HG03064 (cell line): ENCODE measurements around the gene MUC5B.
A peak's percentile ranks its signal among the peaks of the same experiment; 100 is the strongest.
"Not testable (repeated sequence)": the region's sequence is repeated elsewhere in the genome, so short reads cannot be mapped to it uniquely, and the experiment has no call there.

Experiments
- ATAC-seq: cut with Tn5 transposase; IDR thresholded peaks from one replicate; pipeline ENCODE4 v1.9.1; 2021; ENCODE audit warnings: low read depth; ENCODE audit not compliant: unreplicated experiment

The MUC5B gene

DNA sequence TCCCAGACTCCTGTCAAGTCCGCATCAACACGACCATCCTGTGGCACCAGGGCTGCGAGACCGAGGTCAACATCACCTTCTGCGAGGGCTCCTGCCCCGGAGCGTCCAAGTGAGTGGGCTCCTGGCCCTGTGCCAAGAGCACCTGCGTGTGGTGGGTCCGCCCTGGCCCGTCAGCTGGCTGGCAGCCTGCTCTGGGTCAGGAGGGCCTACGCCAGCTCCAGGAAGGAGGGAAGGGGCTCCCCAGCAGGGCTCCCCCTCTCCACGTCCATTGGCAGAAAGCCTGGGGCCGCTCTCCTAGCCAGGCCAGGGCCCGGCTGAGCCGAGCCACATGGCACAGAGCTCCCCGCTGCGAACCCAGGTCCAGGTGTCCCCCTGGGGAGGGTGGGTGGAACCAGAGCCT is 37.8 kb downstream of the MUC5B start:
- no peak for ATAC-seq

GRCh38 chr11:1261241-1262071 is 38.6 kb downstream of the MUC5B start:
- no peak for ATAC-seq

GRCh38 chr11:1262172-1263006 is 39.5 kb downstream of the MUC5B start:
- peak; percentile 82 for ATAC-seq

GRCh38 chr11:1263010-1263409 is 40.1 kb downstream of the MUC5B start:
- no peak for ATAC-seq

DNA sequence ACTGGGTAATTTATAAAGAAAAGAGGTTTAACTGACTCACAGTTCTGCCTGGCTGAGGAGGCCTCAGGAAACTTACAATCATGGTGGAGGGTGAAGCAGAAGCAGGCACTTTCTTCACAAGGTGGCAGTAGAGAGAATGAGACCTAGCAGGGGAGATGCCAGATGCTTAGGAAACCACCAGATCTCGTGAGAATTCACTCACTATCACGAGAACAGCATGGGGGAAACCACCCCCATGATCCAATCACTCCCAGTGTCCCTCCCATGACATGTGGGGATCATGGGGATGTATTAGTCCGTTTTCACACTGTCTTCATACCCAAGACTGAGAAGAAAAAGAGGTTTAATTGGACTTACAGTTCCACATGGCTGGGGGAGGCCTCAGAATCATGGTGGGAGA is 41.6 kb downstream of the MUC5B start:
- ATAC-seq, result not testable (repeated sequence)

- ATAC-seq, result not testable (repeated sequence)
Observed at GRCh38 chr11:1265480-1265879, 42.6 kb downstream of the MUC5B start.

GRCh38 chr11:1266976-1267375 is 44.1 kb downstream of the MUC5B start:
- ATAC-seq, result not testable (repeated sequence)

- no peak for ATAC-seq
Observed at GRCh38 chr11:1267441-1268100, 44.7 kb downstream of the MUC5B start.

- no peak for ATAC-seq
Observed at GRCh38 chr11:1269957-1270356, 47.1 kb downstream of the MUC5B start.

- no peak for ATAC-seq
Observed at GRCh38 chr11:1270476-1270875, 47.6 kb downstream of the MUC5B start.

DNA sequence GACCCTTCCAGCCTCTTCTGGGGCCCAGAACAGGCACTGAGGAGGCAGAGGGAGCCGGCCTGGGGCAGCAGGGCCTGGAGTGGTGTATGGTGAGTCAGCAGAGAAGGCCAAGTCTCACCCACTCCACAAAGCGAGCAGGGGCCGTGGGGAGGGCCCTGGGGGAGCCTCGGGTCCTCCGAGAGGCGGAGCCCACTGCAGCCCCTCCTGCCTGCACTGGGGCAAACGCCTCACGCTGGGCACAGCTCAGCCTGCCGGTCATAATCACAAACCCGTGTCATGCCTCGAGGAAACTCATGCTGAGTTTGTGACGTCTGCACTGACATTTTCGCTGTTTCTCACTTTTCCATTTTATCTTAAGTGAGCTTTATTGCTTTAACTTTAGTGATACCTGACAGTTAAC is 48.1 kb downstream of the MUC5B start:
- no peak for ATAC-seq

DNA sequence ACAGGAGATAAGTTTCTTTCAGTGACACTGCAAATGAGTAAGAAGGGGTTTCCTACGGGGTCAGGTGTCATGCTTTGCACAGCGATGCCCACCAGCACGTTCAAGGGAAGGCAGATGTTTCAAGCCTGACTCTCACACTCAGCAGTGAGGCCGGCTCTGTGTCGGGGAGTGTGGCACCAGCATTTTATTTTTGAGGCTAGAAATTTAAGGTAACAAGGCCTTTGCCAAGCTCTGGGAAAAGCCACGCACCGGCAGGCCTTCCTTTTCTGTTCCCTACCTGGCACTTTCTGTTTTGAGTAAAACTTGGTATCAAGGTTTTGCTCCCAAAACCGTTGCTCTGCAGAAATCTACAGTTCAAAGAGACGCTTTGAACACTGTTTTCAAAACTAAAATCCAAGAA is 48.5 kb downstream of the MUC5B start:
- ATAC-seq, result no peak

DNA sequence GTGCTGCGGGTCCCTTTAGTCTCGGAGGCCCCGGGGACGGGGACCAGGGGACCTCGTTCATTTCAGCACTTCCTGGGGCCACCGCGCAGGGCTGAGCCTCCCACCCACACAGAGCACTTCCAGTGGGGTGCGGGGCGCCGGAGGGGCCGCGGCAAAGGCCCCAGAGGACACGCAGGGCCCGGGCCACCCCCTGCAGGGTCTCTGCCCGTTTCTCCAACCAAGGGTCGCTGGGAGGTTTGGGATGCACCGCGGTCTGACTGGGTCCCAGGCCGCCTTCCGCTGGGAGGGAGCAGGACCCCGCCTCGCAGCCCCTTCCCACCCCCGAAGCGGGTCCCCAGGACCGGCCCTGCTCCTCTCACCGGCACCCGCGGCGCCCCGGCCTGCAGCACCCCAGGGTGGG is 49.1 kb downstream of the MUC5B start:
- no peak for ATAC-seq

GRCh38 chr11:1272531-1272930 is 49.7 kb downstream of the MUC5B start:
- no peak for ATAC-seq

GRCh38 chr11:1274501-1274900 is 51.6 kb downstream of the MUC5B start:
- no peak for ATAC-seq

GRCh38 chr11:1275021-1275420 is 52.2 kb downstream of the MUC5B start:
- ATAC-seq, result no peak

- no peak for ATAC-seq
Observed at GRCh38 chr11:1276041-1276790, 53.4 kb downstream of the MUC5B start.

- no peak for ATAC-seq
Observed at GRCh38 chr11:1276866-1277615, 54.2 kb downstream of the MUC5B start.

GRCh38 chr11:1277936-1278512 is 55.2 kb downstream of the MUC5B start:
- ATAC-seq, result no peak
